Ishikawa (cell line): Measurements from ENCODE around the gene GNG7.

Experiments
- CREB1 ChIP-seq: IDR thresholded peaks from 2 replicates; pipeline ENCODE4 v1.6.1; 2012; ENCODE audit warnings: low read depth
- EGR1 ChIP-seq: IDR thresholded peaks from 2 replicates; pipeline ENCODE4 v1.6.1; 2012
- EP300 ChIP-seq: IDR thresholded peaks from 2 replicates; pipeline ENCODE4 v1.6.1; 2012; ENCODE audit warnings: borderline replicate concordance
- FOXM1 ChIP-seq: IDR thresholded peaks from 2 replicates; pipeline ENCODE4 v1.6.1; 2012; ENCODE audit warnings: low read depth, borderline replicate concordance
- MAX ChIP-seq: IDR thresholded peaks from 2 replicates; pipeline ENCODE4 v1.6.1; 2012
- RAD21 ChIP-seq: IDR thresholded peaks from 2 replicates; pipeline ENCODE4 v1.6.1; 2012; ENCODE audit warnings: low read depth
- REST ChIP-seq: IDR thresholded peaks from 2 replicates; pipeline ENCODE4 v1.6.1; 2012; ENCODE audit warnings: low read depth, mild to moderate bottlenecking
- TAF1 ChIP-seq: IDR thresholded peaks from 2 replicates; pipeline ENCODE4 v1.6.1; 2012; ENCODE audit warnings: low read depth, mild to moderate bottlenecking

GRCh38 chr19:2476451-2477140 lies 225.9 kb downstream of the GNG7 start:
- TF ChIP-seq REST, result no peak
- TF ChIP-seq TAF1, result no peak
- no peak for TF ChIP-seq CREB1
- no peak for TF ChIP-seq EP300
- no peak for TF ChIP-seq RAD21
- no peak for TF ChIP-seq FOXM1
- TF ChIP-seq EGR1, result no peak
- no peak for TF ChIP-seq MAX
